NCI-H82 (cell line): ENCODE measurements around the gene ATAT1.

Experiments
- DNase-seq: peaks from one replicate; lab custom pipeline; 2025; lab: John Stamatoyannopoulos, UW

ATAT1 gene

GRCh38 chr6:30613251-30614043 lies 13.2 kb upstream of the ATAT1 start:
- no peak for DNase-seq

- no peak for DNase-seq
These were observed 12.4 kb upstream of the ATAT1 start for GRCh38 chr6:30614044-30614842.

- DNase-seq: peak; percentile 99
These were observed 11.8 kb upstream of the ATAT1 start for GRCh38 chr6:30614843-30615218.

- DNase-seq: peak; percentile 88
These were observed 11.3 kb upstream of the ATAT1 start for GRCh38 chr6:30615219-30615957.

GRCh38 chr6:30615958-30616810 lies 10.5 kb upstream of the ATAT1 start:
- peak; percentile 79 for DNase-seq

GRCh38 chr6:30616811-30617564 lies 9.7 kb upstream of the ATAT1 start, which contains the start of gene PPP1R10:
PPP1R10 (minus strand) TSS chr6:30617243; CDS start chr6:30609944, 7,299 bp downstream.
- DNase-seq: peak; percentile 100

- peak; percentile 98 for DNase-seq
These were observed 9.0 kb upstream of the ATAT1 start, which contains the start of gene MRPS18B for GRCh38 chr6:30617565-30618269. MRPS18B (plus strand) TSS chr6:30617840; CDS start chr6:30617866, 26 bp downstream.

- peak; percentile 63 for DNase-seq
These were observed 8.3 kb upstream of the ATAT1 start for GRCh38 chr6:30618270-30618797.

- no peak for DNase-seq
These were observed 7.1 kb upstream of the ATAT1 start for GRCh38 chr6:30619561-30619960.

- no peak for DNase-seq
These were observed 1.2 kb upstream of the ATAT1 start for GRCh38 chr6:30625511-30625910.

GRCh38 chr6:30635834-30636233 lies 9.2 kb downstream of the ATAT1 start:
- peak; percentile 66 for DNase-seq

- DNase-seq: no peak
These were observed 13.8 kb downstream of the ATAT1 start for GRCh38 chr6:30640481-30640880.

- DNase-seq: no peak
These were observed 14.4 kb downstream of the ATAT1 start for GRCh38 chr6:30641048-30641447.

GRCh38 chr6:30643656-30644055 lies 17.0 kb downstream of the ATAT1 start:
- no peak for DNase-seq

GRCh38 chr6:30644769-30645168 lies 18.1 kb downstream of the ATAT1 start:
- no peak for DNase-seq

- DNase-seq: peak; percentile 38
These were observed 19.3 kb downstream of the ATAT1 start for GRCh38 chr6:30645989-30646388.

GRCh38 chr6:30646450-30647241 lies 20.0 kb downstream of the ATAT1 start, which contains the start of gene C6orf136:
C6orf136 (plus strand) TSS chr6:30647133; CDS start chr6:30647232, 99 bp downstream.
- peak; percentile 97 for DNase-seq

GRCh38 chr6:30647242-30648116 lies 20.8 kb downstream of the ATAT1 start:
- peak; percentile 96 for DNase-seq
